HG03025 (cell line): Measurements from ENCODE around the gene GIMAP8.
"Not testable (repeated sequence)": the region's sequence is repeated elsewhere in the genome, so short reads cannot be mapped to it uniquely, and the experiment has no call there.

Source experiments
- ATAC-seq: cut with Tn5 transposase; IDR thresholded peaks from one replicate; pipeline ENCODE4 v1.9.1; 2021; ENCODE audit warnings: mild to moderate bottlenecking, moderate library complexity; ENCODE audit not compliant: unreplicated experiment, low FRiP score

Gene GIMAP8

GRCh38 chr7:150503581-150503980 lies 53.2 kb downstream of the GIMAP8 start:
- no peak for ATAC-seq

- ATAC-seq: no peak
Measured at GRCh38 chr7:150507947-150508602, 57.6 kb downstream of the GIMAP8 start.

- no peak for ATAC-seq
Measured at GRCh38 chr7:150511048-150511447, 60.6 kb downstream of the GIMAP8 start.

GRCh38 chr7:150513758-150514157 lies 63.3 kb downstream of the GIMAP8 start:
- ATAC-seq: no peak

- peak; percentile 64 for ATAC-seq
Measured at GRCh38 chr7:150514748-150515222, 64.4 kb downstream of the GIMAP8 start, which contains the start of gene GIMAP7. Gene GIMAP7, plus strand, starts transcription at chr7:150514872. Its CDS starts 5,103 bp downstream, at chr7:150519975.

- ATAC-seq: no peak
Measured at GRCh38 chr7:150515248-150516147, 65.1 kb downstream of the GIMAP8 start.

- ATAC-seq: no peak
Measured at GRCh38 chr7:150516956-150517745, 66.7 kb downstream of the GIMAP8 start.

- ATAC-seq: no peak
Measured at GRCh38 chr7:150519310-150519709, 68.9 kb downstream of the GIMAP8 start.

- ATAC-seq: no peak
Measured at GRCh38 chr7:150520145-150520544, 69.7 kb downstream of the GIMAP8 start.

- ATAC-seq: not testable (repeated sequence)
Measured at GRCh38 chr7:150522931-150523330, 72.5 kb downstream of the GIMAP8 start.

GRCh38 chr7:150524018-150524417 lies 73.6 kb downstream of the GIMAP8 start:
- ATAC-seq: no peak
